Measurements from ENCODE around the gene MED12L.

DNA sequence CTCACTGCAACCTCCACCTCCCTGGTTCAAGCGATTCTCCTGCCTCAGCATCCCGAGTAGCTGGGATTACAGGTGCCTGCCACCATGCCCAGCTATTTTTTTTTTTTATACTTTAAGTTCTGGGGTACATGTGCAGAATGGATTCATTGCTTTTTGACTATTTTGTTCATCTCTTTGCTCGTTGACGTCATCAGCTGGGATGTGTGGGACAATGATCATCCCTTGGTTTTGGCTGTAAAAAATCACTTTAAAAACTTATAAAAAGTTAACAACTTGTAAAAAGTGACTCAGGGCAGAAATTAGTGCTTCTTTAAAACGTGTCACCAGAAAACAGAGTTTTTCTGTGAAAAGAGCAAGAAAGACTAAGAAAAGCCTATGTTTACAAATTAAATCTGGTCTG, 337.6 kb downstream of the MED12L start:
- no peak for TF ChIP-seq CTCF (IDR thresholded peaks at IDR 0.05; ENCODE audit: low read length)
- TF ChIP-seq EZH2 (optimal IDR thresholded peaks at IDR 0.05; ENCODE audit: low read depth, low read length), result no peak
- no peak for TF ChIP-seq EZH2phosphoT487 (IDR thresholded peaks at IDR 0.05; ENCODE audit: low read length)
